ENCODE data around the gene GIT1.

GIT1 gene

GRCh38 chr17:29584452-29585079 lies 4.9 kb downstream of the GIT1 start:
- DNase-seq (ENCODE audit: low read depth), result peak; percentile 44
- H3K4me3 ChIP-seq (ENCODE audit: low read depth, low read length), result no peak overlapping the region
- TF ChIP-seq MYC (IDR thresholded peaks at IDR 0.05; ENCODE audit: low read depth, low read length), result no peak
- TF ChIP-seq, protein P1, sequence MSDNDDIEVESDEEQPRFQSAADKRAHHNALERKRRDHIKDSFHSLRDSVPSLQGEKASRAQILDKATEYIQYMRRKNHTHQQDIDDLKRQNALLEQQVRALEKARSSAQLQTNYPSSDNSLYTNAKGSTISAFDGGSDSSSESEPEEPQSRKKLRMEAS (IDR thresholded peaks at IDR 0.05; ENCODE audit: low read depth, low read length), result no peak
- TF ChIP-seq, protein P2, sequence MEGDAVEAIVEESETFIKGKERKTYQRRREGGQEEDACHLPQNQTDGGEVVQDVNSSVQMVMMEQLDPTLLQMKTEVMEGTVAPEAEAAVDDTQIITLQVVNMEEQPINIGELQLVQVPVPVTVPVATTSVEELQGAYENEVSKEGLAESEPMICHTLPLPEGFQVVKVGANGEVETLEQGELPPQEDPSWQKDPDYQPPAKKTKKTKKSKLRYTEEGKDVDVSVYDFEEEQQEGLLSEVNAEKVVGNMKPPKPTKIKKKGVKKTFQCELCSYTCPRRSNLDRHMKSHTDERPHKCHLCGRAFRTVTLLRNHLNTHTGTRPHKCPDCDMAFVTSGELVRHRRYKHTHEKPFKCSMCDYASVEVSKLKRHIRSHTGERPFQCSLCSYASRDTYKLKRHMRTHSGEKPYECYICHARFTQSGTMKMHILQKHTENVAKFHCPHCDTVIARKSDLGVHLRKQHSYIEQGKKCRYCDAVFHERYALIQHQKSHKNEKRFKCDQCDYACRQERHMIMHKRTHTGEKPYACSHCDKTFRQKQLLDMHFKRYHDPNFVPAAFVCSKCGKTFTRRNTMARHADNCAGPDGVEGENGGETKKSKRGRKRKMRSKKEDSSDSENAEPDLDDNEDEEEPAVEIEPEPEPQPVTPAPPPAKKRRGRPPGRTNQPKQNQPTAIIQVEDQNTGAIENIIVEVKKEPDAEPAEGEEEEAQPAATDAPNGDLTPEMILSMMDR (IDR thresholded peaks at IDR 0.05; ENCODE audit: low read depth, low read length), result no peak
- no peak for TF ChIP-seq POLR2A (IDR thresholded peaks at IDR 0.05; ENCODE audit: extremely low read depth, insufficient read length)

DNA sequence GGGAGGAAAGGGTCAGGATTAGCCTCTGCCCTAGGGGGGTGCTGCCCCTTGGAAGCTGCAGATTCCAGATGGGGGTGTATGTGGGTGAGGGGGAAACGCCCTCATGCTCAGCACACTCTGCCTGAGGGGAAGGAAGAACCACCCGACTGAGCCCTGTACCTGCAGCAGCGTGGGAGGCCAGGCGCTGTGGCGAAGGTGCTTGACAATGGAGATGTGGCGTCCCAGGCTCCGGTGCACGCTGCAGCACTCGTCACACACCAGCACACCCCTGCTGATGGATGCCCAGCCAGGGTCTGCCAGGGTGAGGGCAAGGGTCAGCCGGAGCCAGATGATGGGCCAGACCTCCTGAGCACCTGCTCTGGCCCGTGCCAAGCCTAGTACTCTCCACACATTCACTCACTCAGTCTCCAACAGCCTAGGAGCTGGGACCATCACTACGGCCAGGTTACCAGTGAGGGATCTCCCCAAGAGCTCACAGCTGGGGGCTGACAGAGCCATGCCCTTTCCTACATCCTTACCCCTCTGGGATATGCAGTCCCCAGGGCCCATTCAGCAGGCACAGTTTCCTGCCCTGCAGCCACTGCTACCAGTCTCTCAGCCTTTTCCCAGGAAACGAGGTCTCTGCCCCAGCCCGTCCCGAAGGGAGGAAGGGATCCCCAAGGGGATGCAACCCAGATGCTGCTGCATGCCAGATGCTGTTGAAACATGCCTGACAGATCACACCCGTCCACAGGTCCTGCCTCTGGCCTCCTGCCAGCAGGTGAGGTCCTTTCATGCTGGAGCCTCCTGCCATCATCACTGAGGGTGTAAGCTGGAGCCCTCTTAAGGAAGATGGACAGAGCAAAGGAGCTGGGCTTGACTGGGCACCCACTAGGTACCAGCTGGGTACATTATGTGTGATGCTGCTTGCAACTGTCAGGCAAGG lies 5.9 kb downstream of the GIT1 start:
- TF ChIP-seq, protein P2 (IDR thresholded peaks at IDR 0.05; ENCODE audit: low read depth, low read length), result no peak
- TF ChIP-seq POLR2A (IDR thresholded peaks at IDR 0.05; ENCODE audit: extremely low read depth, insufficient read length), result no peak
- TF ChIP-seq, protein P1 (IDR thresholded peaks at IDR 0.05; ENCODE audit: low read depth, low read length), result no peak
- no peak for TF ChIP-seq MYC (IDR thresholded peaks at IDR 0.05; ENCODE audit: low read depth, low read length)
- no peak for DNase-seq (ENCODE audit: low read depth)
- no peak overlapping the region for H3K4me3 ChIP-seq (ENCODE audit: low read depth, low read length)

GRCh38 chr17:29582772-29583171 lies 6.7 kb downstream of the GIT1 start:
- no peak overlapping the region for H3K4me3 ChIP-seq (ENCODE audit: low read depth, low read length)
- no peak for DNase-seq (ENCODE audit: low read depth)
- TF ChIP-seq MYC (IDR thresholded peaks at IDR 0.05; ENCODE audit: low read depth, low read length), result no peak
- TF ChIP-seq POLR2A (IDR thresholded peaks at IDR 0.05; ENCODE audit: extremely low read depth, insufficient read length), result no peak
- TF ChIP-seq, protein P1 (IDR thresholded peaks at IDR 0.05; ENCODE audit: low read depth, low read length), result no peak
- TF ChIP-seq, protein P2 (IDR thresholded peaks at IDR 0.05; ENCODE audit: low read depth, low read length), result no peak

- TF ChIP-seq, protein P1 (IDR thresholded peaks at IDR 0.05; ENCODE audit: low read depth, low read length), result no peak
- TF ChIP-seq MYC (IDR thresholded peaks at IDR 0.05; ENCODE audit: low read depth, low read length) (no peak), POLR2A (IDR thresholded peaks at IDR 0.05; ENCODE audit: extremely low read depth, insufficient read length) (no peak)
- TF ChIP-seq, protein P2 (IDR thresholded peaks at IDR 0.05; ENCODE audit: low read depth, low read length), result no peak
- no peak for DNase-seq (ENCODE audit: low read depth)
- H3K4me3 ChIP-seq (ENCODE audit: low read depth, low read length), result no peak overlapping the region
Measured at GRCh38 chr17:29582254-29582765, 7.1 kb downstream of the GIT1 start.

GRCh38 chr17:29581583-29582253 lies 7.7 kb downstream of the GIT1 start:
- no peak for DNase-seq (ENCODE audit: low read depth)
- no peak for TF ChIP-seq MYC (IDR thresholded peaks at IDR 0.05; ENCODE audit: low read depth, low read length)
- TF ChIP-seq, protein P2 (IDR thresholded peaks at IDR 0.05; ENCODE audit: low read depth, low read length), result no peak
- TF ChIP-seq POLR2A (IDR thresholded peaks at IDR 0.05; ENCODE audit: extremely low read depth, insufficient read length), result no peak
- TF ChIP-seq, protein P1 (IDR thresholded peaks at IDR 0.05; ENCODE audit: low read depth, low read length), result no peak
- H3K4me3 ChIP-seq (ENCODE audit: low read depth, low read length), result no peak overlapping the region

All from NB4 (cell line).